Keratinocyte (primary cell): ENCODE data around the gene HOXD4. TPM values are rescaled to one million over a fixed set of nuclear protein-coding genes. Genes with fewer than 3 reads are reported as not detected.

Experiments
- DNase-seq: peaks from one replicate; pipeline ENCODE4 v3.0.0-alpha.2; 2011; ENCODE audit warnings: low read depth, missing footprints, low spot score
- FAIRE-seq: peaks from 2 replicates; lab custom pipeline; 2011; peaks lifted over from hg19 to GRCh38; lab: Jason Lieb, UNC
- H2AFZ ChIP-seq: 2 replicates; pipeline ENCODE4 v1.6.0; 2012; ENCODE audit warnings: low read length, control low read depth, inconsistent platforms; ENCODE audit not compliant: control insufficient read depth
- H3K27ac ChIP-seq: 2 replicates; pipeline ENCODE4 v1.5.1; 2011; ENCODE audit warnings: low read length; ENCODE audit not compliant: control insufficient read depth, insufficient read depth
- H3K27me3 ChIP-seq: 3 replicates; pipeline ENCODE4 v1.6.0; 2011; ENCODE audit warnings: low read length; ENCODE audit not compliant: control insufficient read depth, insufficient read depth; ENCODE audit errors: extremely low read depth
- H3K36me3 ChIP-seq, 2 experiments: 2 replicates in 1 of 2; 3 replicates in 1 of 2; pipeline ENCODE4 v1.5.1; 2011; ENCODE audit warnings: low read length in 2 of 2, mild to moderate bottlenecking in 1 of 2; ENCODE audit not compliant: control insufficient read depth in 2 of 2, insufficient read depth in 2 of 2; ENCODE audit errors: extremely low read depth in 1 of 2
- H3K4me1 ChIP-seq: 3 replicates; pipeline ENCODE4 v1.5.1; 2011; ENCODE audit warnings: low read length; ENCODE audit not compliant: control insufficient read depth, insufficient read depth; ENCODE audit errors: extremely low read depth
- H3K4me2 ChIP-seq: 3 replicates; pipeline ENCODE4 v1.6.0; 2011; ENCODE audit warnings: low read depth, low read length; ENCODE audit not compliant: control insufficient read depth, insufficient read depth; ENCODE audit errors: extremely low read depth
- H3K4me3 ChIP-seq, 3 experiments: fragments of 200-600 bp in 1 of 3; sonication (generic) in 1 of 3; 2 replicates in 2 of 3; 3 replicates in 1 of 3; pipeline ENCODE4 v1.5.1; 2011 to 2016; ENCODE audit warnings: low read length in 3 of 3, mild to moderate bottlenecking in 3 of 3, control low read depth in 2 of 3, inconsistent platforms in 1 of 3, low read depth in 1 of 3, mixed read lengths in 1 of 3, mixed run types in 1 of 3, moderate library complexity in 1 of 3; ENCODE audit not compliant: control insufficient read depth in 2 of 3, insufficient read depth in 2 of 3; ENCODE audit errors: extremely low read depth in 1 of 3
- H3K79me2 ChIP-seq: 2 replicates; pipeline ENCODE4 v1.6.0; 2012; ENCODE audit warnings: low read length; ENCODE audit not compliant: control insufficient read depth, insufficient read depth
- H3K9ac ChIP-seq: 3 replicates; pipeline ENCODE4 v1.6.0; 2011; ENCODE audit warnings: low read length; ENCODE audit not compliant: control insufficient read depth, insufficient read depth; ENCODE audit errors: extremely low read depth
- H3K9me1 ChIP-seq: 3 replicates; pipeline ENCODE4 v1.6.0; 2011; ENCODE audit warnings: low read length; ENCODE audit not compliant: control insufficient read depth, insufficient read depth; ENCODE audit errors: extremely low read depth
- H3K9me3 ChIP-seq: 2 replicates; pipeline ENCODE4 v1.5.1; 2012; ENCODE audit warnings: low read depth, low read length; ENCODE audit not compliant: control insufficient read depth
- H4K20me1 ChIP-seq: 3 replicates; pipeline ENCODE4 v1.6.0; 2011; ENCODE audit warnings: low read length; ENCODE audit not compliant: control insufficient read depth, insufficient read depth; ENCODE audit errors: extremely low read depth
- EZH2 ChIP-seq: IDR thresholded peaks from one replicate; pipeline ENCODE4 v1.6.1; 2012; ENCODE audit warnings: inconsistent platforms, mild to moderate bottlenecking, low read length, moderate library complexity
- dilution Hi-C: fragments of 300-500 bp; cut with MboI; formaldehyde crosslinking; loops from one replicate; pipeline ENCODE4 v1.7.0; 2020; ENCODE audit warnings: low sequenced_read_pairs; ENCODE audit not compliant: extremely low pct_ligation_motif_present
- polyA plus RNA-seq, 5 experiments: library from polyadenylated mRNA; depleted of rRNA in 3 of 5; stranded (reverse) in 3 of 5; stranded (forward) in 1 of 5; unstranded in 1 of 5; fragments of >200 nt; gene quantifications; 1 replicate in 1 of 5; 2 replicates in 3 of 5; 3 replicates in 1 of 5; pipeline versions ENCODE4 v1.2.1 to v1.2.3, GENCODE V29; 2011 to 2012; ENCODE audit warnings: missing spikeins in 2 of 5, low read depth in 1 of 5, low replicate concordance in 1 of 5
- TF ChIP-seq, protein P1 (sequence below), 3 experiments: IDR thresholded peaks in 1 of 3; conservative IDR thresholded peaks in 1 of 3; optimal IDR thresholded peaks in 1 of 3; 2 replicates in 2 of 3; 3 replicates in 1 of 3; pipeline versions ENCODE3 to v1.5.1; 2011; ENCODE audit warnings: low read length in 3 of 3, mild to moderate bottlenecking in 3 of 3, moderate library complexity in 2 of 3, control low read depth in 1 of 3, inconsistent platforms in 1 of 3; ENCODE audit not compliant: insufficient read depth in 2 of 3; ENCODE audit errors: extremely low read depth in 1 of 3

The HOXD4 gene
- polyA plus RNA-seq, 1 donor (not counting 4 experiments of a cell fraction or from before 2014, with no cell fraction given), result not detected

GRCh38 chr2:176137906-176138305 lies 13.4 kb upstream of the HOXD4 start:
- no peak overlapping the region for H3K9ac ChIP-seq
- dilution Hi-C loops, result no loop called here
- no peak overlapping the region for H3K4me2 ChIP-seq
- H2AFZ ChIP-seq, result no peak overlapping the region
- H3K4me3 ChIP-seq, result no peak overlapping the region
- H3K9me1 ChIP-seq, result no peaks in the 10 kb centered on the region
- TF ChIP-seq EZH2, result no peak
- TF ChIP-seq, protein P1, sequence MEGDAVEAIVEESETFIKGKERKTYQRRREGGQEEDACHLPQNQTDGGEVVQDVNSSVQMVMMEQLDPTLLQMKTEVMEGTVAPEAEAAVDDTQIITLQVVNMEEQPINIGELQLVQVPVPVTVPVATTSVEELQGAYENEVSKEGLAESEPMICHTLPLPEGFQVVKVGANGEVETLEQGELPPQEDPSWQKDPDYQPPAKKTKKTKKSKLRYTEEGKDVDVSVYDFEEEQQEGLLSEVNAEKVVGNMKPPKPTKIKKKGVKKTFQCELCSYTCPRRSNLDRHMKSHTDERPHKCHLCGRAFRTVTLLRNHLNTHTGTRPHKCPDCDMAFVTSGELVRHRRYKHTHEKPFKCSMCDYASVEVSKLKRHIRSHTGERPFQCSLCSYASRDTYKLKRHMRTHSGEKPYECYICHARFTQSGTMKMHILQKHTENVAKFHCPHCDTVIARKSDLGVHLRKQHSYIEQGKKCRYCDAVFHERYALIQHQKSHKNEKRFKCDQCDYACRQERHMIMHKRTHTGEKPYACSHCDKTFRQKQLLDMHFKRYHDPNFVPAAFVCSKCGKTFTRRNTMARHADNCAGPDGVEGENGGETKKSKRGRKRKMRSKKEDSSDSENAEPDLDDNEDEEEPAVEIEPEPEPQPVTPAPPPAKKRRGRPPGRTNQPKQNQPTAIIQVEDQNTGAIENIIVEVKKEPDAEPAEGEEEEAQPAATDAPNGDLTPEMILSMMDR (optimal IDR thresholded peaks at IDR 0.05 in 1 of 3, IDR thresholded peaks at IDR 0.05 in 1 of 3, conservative IDR thresholded peaks at IDR 0.05 in 1 of 3; ENCODE audit: extremely low read depth in 1 of 3, insufficient read depth in 2 of 3, low read length in 3 of 3), result no peak
- H3K4me1 ChIP-seq, result no peaks in the 10 kb centered on the region
- DNase-seq (no peak), FAIRE-seq (no peak)
- H3K9me3 ChIP-seq, result peaks cover 8% of the 10 kb centered on the region
- H3K27ac ChIP-seq, result no peak overlapping the region
- H3K36me3 ChIP-seq, result no peaks in the 10 kb centered on the region
- H4K20me1 ChIP-seq, result no peaks in the 10 kb centered on the region
- H3K27me3 ChIP-seq, result peaks cover 87% of the 10 kb centered on the region
- no peaks in the 10 kb centered on the region for H3K79me2 ChIP-seq

- Histone ChIP-seq H3K79me2 (no peaks in the 10 kb centered on the region), H3K27ac (no peak overlapping the region), H3K9ac (no peak overlapping the region), H2AFZ (no peak overlapping the region), H3K4me3 (no peak overlapping the region), H3K9me1 (no peaks in the 10 kb centered on the region), H4K20me1 (no peaks in the 10 kb centered on the region), H3K4me1 (no peaks in the 10 kb centered on the region), H3K9me3 (peaks cover 8% of the 10 kb centered on the region), H3K27me3 (peaks cover 81% of the 10 kb centered on the region), H3K4me2 (no peak overlapping the region), H3K36me3 (no peaks in the 10 kb centered on the region)
- TF ChIP-seq EZH2, result no peak
- TF ChIP-seq, protein P1 (optimal IDR thresholded peaks at IDR 0.05 in 1 of 3, IDR thresholded peaks at IDR 0.05 in 1 of 3, conservative IDR thresholded peaks at IDR 0.05 in 1 of 3; ENCODE audit: extremely low read depth in 1 of 3, insufficient read depth in 2 of 3, low read length in 3 of 3), result no peak
- dilution Hi-C loops, result no loop called here
- FAIRE-seq (no peak), DNase-seq (no peak)
These were observed 12.8 kb upstream of the HOXD4 start for GRCh38 chr2:176138526-176138922.
